GM19395 (cell line): ENCODE results near the gene ARHGAP21.

Experiments used
- ATAC-seq: cut with Tn5 transposase; IDR thresholded peaks from one replicate; pipeline ENCODE4 v1.9.1; 2021; ENCODE audit warnings: mild to moderate bottlenecking, moderate library complexity; ENCODE audit not compliant: unreplicated experiment

ARHGAP21 gene

GRCh38 chr10:24544776-24545175, 178.9 kb downstream of the ARHGAP21 start:
- ATAC-seq = no peak

- ATAC-seq = no peak
Measured at GRCh38 chr10:24542314-24543270, 181.1 kb downstream of the ARHGAP21 start.

- ATAC-seq = no peak
Measured at GRCh38 chr10:24541239-24541753, 182.4 kb downstream of the ARHGAP21 start.

DNA sequence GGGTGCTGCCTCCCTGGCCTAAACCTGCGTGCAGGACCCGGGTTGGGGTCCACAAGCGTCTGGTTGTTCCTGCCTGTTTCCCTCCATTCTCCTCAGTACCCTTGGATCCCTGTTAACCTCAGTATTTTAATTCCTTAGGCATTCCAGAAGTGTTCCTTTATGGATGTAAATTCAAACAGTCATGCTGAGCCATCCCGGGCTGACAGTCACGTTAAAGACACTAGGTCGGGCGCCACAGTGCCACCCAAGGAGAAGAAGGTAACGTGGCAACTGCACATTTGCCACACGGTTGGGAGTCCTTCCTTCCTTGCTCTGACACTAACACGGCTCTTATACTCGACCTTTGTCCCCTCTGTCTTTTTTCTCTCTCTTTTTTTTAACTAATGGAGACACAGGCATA, 187.1 kb downstream of the ARHGAP21 start:
- ATAC-seq = no peak

- ATAC-seq = no peak
Measured at GRCh38 chr10:24533981-24534380, 189.7 kb downstream of the ARHGAP21 start.
